ENCODE data around the gene SLC6A6. TPM values are rescaled to one million over a fixed set of nuclear protein-coding genes. Genes with fewer than 3 reads are reported as not detected.

Gene SLC6A6
- total RNA-seq, 4 donors from 2014 or later, result 15.4 to 37.6 (median 20.9) TPM

DNA sequence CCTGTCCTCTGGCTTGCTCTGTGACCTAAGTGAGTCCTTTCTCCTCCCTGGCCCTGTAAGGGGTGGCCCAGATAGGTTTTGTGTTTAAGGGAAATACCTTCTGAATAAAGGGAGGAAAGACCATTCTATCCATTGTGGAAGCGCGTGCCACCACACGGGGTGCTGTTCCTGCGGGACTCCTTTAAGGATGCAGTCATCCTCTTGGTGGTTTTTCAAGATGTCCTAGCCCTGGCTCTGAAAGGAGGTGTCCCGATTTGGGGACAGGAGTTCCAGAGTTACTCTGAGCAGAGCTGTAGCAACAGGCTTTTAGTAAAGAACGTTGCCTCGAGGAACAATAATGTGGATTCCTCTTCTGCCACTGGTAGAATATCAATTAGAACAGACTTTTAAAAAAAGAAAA, 9.6 kb downstream of the SLC6A6 start:
- Histone ChIP-seq H3K36me3 (peaks cover 0 to 29% of the 10 kb centered on the region in 2 donors), H3K9me3 (no peaks in the 10 kb centered on the region), H3K27ac (no peak overlapping the region), H3K4me1 (peaks cover 0 to 38% (median 0%) of the 10 kb centered on the region in 3 donors), H3K4me3 (no peak overlapping the region), H3K27me3 (no peaks in the 10 kb centered on the region)
- TF ChIP-seq EP300 (IDR thresholded peaks at IDR 0.05) (no peak), POLR2AphosphoS5 (IDR thresholded peaks at IDR 0.05) (no peak), POLR2A (IDR thresholded peaks at IDR 0.05) (no peak)
- no peak for ATAC-seq
- WGBS, 2 donors (ENCODE audit: low coverage in 1 of 2), result 71 to 92% methylated on average over 2 to 4 of the region's 7 CpGs

DNA sequence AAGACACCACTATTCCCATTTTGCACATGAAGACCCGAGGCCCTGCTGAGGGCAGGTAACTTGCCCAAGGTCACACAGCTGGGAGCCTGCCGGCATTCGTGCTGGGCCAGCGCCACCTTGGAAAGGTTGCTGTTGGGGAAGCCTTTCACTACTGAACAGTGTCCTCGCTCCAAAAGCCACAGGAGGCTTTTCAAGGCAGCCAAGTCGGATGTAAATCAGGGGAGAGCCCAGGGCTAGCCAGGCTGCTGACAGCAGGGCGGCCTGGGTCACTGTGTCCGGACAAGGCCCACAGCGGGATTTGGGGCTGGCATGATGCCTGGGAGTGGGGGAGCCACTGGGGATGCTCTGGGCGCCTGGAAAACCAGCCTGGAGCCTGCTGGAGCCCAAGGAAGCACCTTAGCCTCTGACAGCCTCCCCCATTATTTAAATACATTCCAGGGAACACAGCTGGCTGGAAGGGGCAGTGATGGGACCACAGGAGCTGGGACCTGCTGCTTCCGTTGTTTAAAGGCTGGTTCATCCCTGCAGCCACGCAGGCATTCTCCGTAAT, 10.5 kb downstream of the SLC6A6 start:
- H3K9me3 ChIP-seq, result no peaks in the 10 kb centered on the region
- H3K27ac ChIP-seq, result no peak overlapping the region
- WGBS, 2 donors (ENCODE audit: low coverage in 1 of 2), result 84 to 100% methylated on average over 1 to 5 of the region's 13 CpGs
- ATAC-seq, result no peak
- no peaks in the 10 kb centered on the region for H3K27me3 ChIP-seq
- H3K4me1 ChIP-seq, result peaks cover 0 to 38% (median 0%) of the 10 kb centered on the region in 3 donors
- peaks cover 0 to 35% of the 10 kb centered on the region in 2 donors for H3K36me3 ChIP-seq
- TF ChIP-seq, protein P1, sequence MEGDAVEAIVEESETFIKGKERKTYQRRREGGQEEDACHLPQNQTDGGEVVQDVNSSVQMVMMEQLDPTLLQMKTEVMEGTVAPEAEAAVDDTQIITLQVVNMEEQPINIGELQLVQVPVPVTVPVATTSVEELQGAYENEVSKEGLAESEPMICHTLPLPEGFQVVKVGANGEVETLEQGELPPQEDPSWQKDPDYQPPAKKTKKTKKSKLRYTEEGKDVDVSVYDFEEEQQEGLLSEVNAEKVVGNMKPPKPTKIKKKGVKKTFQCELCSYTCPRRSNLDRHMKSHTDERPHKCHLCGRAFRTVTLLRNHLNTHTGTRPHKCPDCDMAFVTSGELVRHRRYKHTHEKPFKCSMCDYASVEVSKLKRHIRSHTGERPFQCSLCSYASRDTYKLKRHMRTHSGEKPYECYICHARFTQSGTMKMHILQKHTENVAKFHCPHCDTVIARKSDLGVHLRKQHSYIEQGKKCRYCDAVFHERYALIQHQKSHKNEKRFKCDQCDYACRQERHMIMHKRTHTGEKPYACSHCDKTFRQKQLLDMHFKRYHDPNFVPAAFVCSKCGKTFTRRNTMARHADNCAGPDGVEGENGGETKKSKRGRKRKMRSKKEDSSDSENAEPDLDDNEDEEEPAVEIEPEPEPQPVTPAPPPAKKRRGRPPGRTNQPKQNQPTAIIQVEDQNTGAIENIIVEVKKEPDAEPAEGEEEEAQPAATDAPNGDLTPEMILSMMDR (IDR thresholded peaks at IDR 0.05), result no peak
- no peak for TF ChIP-seq POLR2A (IDR thresholded peaks at IDR 0.05)
- no peak for TF ChIP-seq EP300 (IDR thresholded peaks at IDR 0.05)
- no peak for TF ChIP-seq POLR2AphosphoS5 (IDR thresholded peaks at IDR 0.05)
- no peak overlapping the region for H3K4me3 ChIP-seq

DNA sequence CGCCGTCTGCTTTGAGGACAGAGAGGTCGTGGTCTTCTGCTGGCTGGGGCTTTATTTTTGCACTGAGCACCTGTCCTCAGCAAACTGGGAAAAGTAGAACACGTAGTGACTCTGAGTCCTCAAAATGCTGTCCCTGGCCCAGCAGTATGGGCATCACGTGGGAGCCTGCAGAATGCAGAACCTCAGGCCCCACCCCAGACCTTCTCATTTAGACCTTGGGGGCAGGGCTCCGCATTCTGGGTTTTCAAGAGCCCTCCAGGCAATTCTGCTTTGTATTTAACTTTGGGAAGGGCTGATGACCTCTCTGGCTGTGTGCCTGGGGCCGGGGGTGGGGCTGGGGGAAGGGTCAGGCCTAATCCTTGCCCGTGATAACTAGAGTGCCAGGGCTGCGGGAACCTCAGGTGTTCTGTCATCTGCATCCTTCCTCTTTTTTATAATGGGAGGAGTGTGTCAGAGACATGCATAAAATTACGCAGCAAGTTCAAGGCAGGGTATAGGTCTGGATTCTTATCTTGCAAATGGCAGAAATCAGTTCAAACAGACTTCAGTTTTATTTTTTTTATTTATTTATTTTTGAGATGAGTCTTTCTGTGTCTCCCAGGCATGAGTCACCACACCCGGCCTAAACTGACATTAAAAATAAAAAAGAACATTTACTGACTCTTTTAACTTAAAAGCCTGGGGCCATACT, 11.1 kb downstream of the SLC6A6 start:
- ATAC-seq, result no peak
- H3K4me3 ChIP-seq, result no peak overlapping the region
- peaks cover 0 to 35% of the 10 kb centered on the region in 2 donors for H3K36me3 ChIP-seq
- no peak overlapping the region for H3K27ac ChIP-seq
- H3K9me3 ChIP-seq, result no peaks in the 10 kb centered on the region
- TF ChIP-seq, protein P1 (IDR thresholded peaks at IDR 0.05), result no peak
- TF ChIP-seq EP300 (IDR thresholded peaks at IDR 0.05) (no peak), POLR2A (IDR thresholded peaks at IDR 0.05) (no peak), POLR2AphosphoS5 (IDR thresholded peaks at IDR 0.05) (no peak)
- no peaks in the 10 kb centered on the region for H3K27me3 ChIP-seq
- 49 to 64% methylated on average over 4 to 5 of the region's 11 CpGs for WGBS, 2 donors (ENCODE audit: low coverage in 1 of 2)
- H3K4me1 ChIP-seq, result peaks cover 0 to 38% (median 0%) of the 10 kb centered on the region in 3 donors

GRCh38 chr3:14414846-14415464, 12.5 kb downstream of the SLC6A6 start:
- ATAC-seq, result no peak
- H3K27ac ChIP-seq, result no peak overlapping the region

DNA sequence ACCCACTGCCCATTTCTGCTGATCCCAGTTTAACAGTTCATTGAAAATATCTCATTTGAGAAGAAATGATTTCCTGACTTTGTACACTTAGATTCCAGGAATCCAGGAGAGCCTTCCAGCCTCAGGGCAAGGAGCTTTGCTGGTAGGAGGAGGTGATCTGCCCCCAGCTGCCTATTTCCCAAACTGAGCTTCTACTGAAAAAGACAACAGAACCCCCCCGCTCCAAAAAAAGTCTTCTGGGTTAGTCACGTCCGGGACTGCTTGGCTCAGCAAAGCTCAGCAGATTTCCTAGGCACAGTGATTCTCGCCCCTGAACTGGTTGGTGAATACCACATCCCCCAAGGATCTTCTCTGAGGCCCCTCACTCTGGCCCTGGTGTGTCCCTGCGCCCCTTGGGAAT, 13.1 kb downstream of the SLC6A6 start:
- Histone ChIP-seq H3K4me1 (peaks cover 0 to 47% (median 0%) of the 10 kb centered on the region in 3 donors), H3K4me3 (no peak overlapping the region), H3K27me3 (no peaks in the 10 kb centered on the region), H3K9me3 (no peaks in the 10 kb centered on the region), H3K27ac (no peak overlapping the region), H3K36me3 (peaks cover 0 to 35% of the 10 kb centered on the region in 2 donors)
- WGBS, 2 donors (ENCODE audit: low coverage in 1 of 2), result 40% methylated on average over 2 of the region's 5 CpGs; no CpG with 5 or more reads in 1 of the 2 donors
- TF ChIP-seq, protein P1 (IDR thresholded peaks at IDR 0.05), result no peak
- TF ChIP-seq POLR2AphosphoS5 (IDR thresholded peaks at IDR 0.05) (no peak), POLR2A (IDR thresholded peaks at IDR 0.05) (no peak), EP300 (IDR thresholded peaks at IDR 0.05) (no peak)
- no peak for ATAC-seq

More at GRCh38 chr3:14414846-14415464, 12.5 kb downstream of the SLC6A6 start:
- H3K4me1 ChIP-seq, result peaks cover 0 to 44% (median 0%) of the 10 kb centered on the region in 3 donors
- no peak for TF ChIP-seq EP300 (IDR thresholded peaks at IDR 0.05)
- H3K36me3 ChIP-seq, result peaks cover 0 to 35% of the 10 kb centered on the region in 2 donors
- WGBS, 2 donors (ENCODE audit: low coverage in 1 of 2), result 80 to 100% methylated on average over 2 of the region's 5 CpGs
- no peak overlapping the region for H3K4me3 ChIP-seq
- H3K27me3 ChIP-seq, result no peaks in the 10 kb centered on the region
- H3K9me3 ChIP-seq, result no peaks in the 10 kb centered on the region

All from gastroesophageal sphincter (tissue), 4 donors.